Measurements from ENCODE around the gene DDX54.
"Not testable (repeated sequence)": the region's sequence is repeated elsewhere in the genome, so short reads cannot be mapped to it uniquely, and the experiment has no call there.

Gene DDX54

DNA sequence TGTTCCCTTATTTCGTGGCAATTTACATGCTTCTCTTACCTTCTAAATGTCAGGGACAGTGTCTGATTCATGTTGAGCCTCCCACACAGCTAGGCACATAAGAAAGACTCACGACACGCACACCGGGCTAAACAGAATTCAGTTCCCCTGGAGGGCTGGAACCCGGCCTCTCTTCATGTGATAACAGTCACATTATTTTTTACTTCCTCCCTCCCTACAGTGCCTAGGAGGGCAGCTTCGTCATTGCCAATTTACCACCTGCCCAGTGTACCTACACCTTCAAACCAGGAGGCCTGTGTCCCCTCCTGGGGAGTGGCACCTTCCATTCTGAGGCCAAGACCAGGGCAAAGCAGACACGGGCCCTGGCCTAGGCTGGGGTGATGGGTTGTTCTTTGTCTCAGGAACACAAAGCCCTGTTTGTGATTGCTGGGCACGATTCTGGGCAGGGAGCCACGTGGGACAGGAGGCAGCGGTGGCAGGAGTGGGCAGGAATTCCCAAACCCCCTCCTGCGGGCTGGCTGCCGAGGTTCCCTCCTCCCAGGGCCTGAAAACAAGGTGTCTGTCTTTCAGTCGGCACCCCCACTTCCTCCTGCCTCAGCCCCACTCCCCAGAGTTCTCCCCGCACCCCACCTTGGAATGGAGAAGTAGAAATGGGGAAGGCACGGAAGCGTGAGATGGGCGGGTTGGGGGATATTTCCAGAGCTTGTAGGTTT is 42.9 kb downstream of the DDX54 start:
- no peak for DNase-seq (ENCODE audit: low read depth in 2 of 2)

DNA sequence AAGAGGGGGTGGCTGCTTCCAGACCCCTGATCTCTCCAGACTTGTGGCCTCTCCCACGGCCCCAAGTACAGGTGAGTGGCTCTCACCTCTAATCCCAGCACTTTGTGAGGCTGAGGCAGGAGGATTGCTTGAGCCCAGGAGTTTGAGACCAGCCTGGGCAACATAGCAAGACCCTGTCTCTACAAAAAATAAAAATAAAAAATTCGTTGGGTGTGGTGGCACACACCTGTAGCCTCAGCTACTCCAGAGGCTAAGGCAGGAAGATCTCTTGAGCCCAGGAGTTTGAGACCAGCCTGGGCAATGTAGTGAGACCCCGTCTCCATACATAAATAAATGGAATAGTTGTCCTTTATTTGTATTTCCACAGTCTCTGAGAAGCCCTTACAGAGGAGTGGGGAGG is 43.6 kb downstream of the DDX54 start:
- DNase-seq (ENCODE audit: low read depth in 2 of 2), result not testable (repeated sequence)

DNA sequence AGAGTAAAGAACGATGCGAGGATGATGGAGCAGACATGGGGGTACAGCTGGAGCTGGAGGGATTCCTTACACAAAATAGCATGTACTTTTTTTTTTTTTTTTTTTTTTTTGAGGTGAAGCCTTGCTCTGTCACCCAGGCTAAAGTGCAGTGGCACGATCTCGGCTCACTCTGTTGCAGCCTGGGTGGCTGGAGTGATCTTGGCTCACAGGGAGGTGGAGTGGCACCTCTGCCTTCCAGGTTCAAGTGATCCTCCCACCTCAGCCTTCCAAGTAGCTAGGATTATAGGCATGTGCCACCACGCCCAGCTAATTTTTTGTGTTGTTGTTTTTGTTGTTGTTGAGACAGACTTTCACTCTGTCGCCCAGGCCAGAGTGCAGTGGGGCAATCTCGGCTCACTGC is 44.6 kb downstream of the DDX54 start:
- no peak for DNase-seq (ENCODE audit: low read depth in 2 of 2)

DNA sequence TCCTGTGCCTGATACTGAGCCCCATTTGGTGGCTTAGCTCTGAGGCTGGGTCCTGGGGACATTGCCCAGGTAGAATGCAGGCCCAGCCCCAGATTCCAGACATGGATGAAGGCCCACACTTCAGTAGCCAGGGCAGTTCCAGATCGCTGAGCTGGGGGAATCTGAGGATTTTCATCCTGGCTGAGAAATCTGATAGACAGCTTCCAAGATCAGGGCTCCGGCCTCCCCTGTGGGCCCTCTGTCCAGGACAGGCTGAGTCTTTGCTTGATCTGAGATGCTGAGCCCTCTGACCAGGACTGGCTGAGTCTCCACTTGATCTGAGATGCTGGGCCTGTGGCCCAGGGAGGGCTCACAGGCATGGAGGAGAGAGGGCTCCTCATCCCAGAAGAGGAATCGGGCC is 46.5 kb downstream of the DDX54 start:
- DNase-seq (ENCODE audit: low read depth in 2 of 2), result no peak

DNA sequence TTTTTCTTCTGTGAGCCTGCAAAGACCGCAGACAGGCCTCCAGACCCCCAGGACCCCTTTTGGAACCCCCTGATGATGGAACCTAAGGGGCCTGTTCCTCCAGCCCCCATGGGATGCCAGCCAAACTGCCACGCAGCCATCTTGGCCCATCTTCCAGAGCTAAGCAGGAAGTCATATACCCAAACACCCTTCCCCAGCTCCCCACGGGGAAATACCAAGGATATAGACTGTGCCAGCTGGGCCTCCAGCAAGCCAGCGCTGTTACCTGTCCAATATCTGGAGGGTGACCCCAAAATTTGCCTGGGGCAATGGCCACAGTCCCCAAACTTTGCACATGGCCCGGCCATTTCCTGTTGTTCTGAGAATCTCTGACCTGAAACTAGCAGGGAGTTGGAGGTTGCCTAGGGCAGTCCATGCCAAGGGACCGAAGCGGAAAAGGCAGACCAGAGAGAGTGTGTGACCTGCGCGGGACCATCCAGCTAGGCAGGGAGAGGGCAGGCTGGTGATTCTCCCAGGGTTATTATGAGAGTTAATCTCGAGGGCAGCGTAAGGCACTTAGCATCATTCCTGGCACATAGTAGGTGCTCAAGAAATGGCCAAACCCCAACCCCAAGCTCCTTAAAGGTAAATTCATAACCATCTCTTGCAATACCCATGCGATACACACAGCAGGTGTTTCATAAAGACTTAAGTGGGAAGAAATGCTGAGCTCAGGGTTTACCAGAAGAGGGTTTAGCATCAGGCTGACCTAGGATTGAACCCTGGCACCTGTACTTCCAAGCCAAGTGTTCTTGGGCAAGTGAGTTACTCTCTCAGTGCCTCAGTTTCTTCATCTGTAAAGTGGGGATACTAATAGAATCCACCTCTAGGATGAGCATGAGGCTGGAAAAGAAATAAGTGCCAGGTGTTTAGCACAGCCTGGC is 47.2 kb downstream of the DDX54 start:
- DNase-seq (ENCODE audit: low read depth in 2 of 2), result no peak

DNA sequence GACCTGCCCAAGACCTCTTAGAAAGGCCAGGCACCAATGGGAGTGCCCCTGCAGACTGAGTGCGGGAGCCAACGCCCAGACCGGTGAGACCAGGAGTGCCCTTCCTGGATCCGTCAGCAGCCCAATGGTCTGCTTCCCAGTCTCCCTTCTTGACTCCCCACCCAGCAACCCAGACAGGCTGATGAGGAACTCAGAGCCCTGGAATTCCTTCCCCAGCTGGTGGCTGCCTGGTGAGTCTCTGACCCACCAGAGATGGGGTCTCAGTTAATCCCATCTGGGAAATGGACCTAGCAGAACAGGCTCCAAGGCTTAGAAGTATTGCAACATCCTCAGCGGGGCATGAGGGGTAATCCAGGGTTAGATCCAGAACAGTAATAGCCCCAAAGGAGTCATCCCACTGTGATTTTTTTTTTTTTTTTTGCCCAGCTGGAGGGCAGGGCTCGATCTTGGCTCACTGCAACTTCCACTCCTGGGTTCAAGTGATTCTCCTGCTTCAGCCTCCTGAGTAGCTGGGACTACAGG is 48.2 kb downstream of the DDX54 start:
- no peak for DNase-seq (ENCODE audit: low read depth in 2 of 2)

DNA sequence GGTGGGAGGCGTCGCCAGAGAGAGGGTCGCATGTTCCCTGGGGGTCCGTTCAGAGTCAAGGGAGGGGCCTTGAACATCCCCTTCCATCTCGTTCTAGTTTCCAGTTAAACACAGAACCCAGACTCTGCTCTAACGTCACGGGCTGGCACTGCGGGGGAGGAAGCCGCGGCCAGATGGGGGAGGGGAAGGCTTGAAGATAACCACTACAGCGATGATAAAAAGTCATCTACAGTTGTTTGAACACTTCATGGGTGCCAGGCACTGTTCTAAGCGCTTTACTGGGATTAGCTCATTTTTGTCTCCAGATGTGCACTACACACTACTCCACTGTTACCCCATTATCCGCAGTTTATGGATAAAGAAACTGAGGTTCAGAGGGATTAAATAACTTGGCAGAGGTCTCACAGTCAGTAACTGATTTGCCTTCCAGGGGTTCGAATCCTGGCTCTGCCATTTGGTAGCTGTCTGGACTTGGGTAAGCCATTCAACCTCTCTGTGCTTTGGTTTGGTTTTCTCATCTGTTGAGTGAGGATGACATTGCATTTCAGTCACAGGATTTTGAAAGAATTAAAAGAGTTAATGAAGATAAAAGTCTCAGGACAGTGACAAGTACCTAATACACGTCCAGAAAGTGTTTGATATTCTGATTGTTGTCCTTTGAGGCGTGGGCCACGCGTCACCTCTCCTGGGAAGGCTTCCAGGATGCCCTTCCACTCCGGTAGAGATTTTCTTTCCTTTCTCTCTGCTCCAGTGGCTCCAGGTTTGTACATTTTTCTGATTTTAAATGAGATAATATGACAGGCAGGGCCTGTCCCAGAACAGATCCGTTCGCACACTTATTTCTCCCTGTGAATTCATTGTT is 48.9 kb downstream of the DDX54 start:
- peak; percentile 25 to 48 for DNase-seq (ENCODE audit: low read depth in 2 of 2)

DNA sequence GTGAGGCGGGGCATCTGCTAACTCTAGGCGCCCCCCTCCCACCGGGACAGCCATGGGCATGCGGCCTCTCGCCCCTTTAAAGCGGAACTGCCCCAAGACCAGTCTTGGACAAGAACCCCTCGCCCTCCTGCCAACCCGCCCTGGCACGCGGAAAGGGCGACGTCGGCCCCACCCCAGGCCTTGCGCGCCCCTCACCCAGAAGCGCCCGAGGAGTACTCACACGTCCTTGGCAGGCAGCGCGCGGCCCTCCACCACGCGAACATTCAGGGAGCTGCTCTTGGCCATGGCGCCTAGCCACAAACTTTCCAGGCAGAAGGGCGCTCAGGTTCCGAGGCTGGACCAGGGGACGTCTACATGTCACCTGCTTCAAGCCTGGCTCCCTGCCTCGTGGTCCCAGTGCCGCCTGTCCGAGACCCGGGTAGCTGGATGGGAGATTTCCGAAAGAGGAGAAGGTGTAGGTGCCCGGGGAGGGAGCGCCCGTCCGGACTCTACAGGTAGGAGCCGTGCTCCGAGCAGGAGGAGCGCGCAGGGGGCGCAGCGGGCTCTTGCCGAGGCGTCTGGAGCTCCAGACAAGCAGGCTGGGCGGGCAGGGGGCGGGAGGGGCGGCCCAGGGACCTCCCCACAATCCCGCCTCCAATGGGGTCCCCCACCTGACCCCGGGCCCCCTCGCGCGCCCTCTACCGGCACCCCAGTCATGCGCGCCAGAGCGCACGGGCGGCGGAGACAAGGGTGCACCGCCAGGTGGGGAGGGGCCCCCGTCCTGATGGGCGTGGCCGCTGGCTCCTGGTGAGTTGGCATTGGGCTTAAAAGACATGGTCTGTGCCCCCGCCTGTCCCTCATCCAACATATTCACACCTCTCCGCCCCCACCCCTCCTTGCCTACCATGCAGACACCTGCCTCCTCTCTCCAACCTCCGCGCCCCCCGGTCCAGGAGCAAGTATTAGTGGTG is 49.8 kb downstream of the DDX54 start, which contains the start of gene RASAL1:
RASAL1 (minus strand) TSS at position 584 of the 950 bp plus-strand sequence; CDS start at position 285, 299 bp downstream.
- peak; percentile 71 to 79 for DNase-seq (ENCODE audit: low read depth in 2 of 2)

DNA sequence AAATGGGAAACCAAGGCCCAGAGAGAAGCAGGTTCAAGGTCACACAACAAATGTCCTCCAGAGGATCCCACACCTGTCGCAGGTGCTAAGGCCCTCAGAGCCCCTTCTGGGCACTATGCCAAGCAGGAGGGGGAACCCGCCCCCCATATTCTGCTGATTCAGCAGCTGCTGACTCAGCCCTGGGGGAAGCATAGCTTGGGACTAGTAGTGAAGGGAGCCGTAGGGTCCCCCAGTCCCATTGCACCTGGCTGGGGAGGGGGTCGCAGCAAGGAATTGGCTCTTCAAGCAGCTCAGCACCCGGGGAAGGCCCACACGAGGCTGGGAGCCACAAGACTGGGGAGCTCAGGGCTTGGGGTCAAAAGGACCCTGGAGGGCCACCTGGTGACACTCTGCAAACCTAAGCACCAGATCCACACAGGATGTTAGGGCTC is 50.7 kb downstream of the DDX54 start:
- no peak for DNase-seq (ENCODE audit: low read depth in 2 of 2)

DNA sequence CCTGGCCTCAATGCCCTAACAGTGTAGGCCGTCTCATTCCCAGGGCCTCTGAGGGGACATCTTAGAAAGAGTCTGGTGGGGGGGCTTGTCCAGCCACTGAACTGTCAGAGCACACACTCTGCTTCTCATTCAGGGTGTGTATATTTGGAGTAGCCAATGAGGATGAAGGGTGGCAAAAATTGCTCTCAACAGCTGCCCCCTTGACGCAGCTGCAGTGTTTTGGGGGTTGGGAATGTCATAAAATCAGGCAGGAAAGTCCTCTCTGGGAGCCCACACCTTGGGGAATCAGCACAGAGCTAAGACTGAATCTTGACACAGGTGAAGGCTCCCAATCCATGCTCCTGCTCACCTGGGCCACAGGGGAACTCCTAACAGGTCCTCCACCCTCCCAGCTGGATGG is 51.2 kb downstream of the DDX54 start:
- DNase-seq (ENCODE audit: low read depth in 2 of 2), result no peak

DNA sequence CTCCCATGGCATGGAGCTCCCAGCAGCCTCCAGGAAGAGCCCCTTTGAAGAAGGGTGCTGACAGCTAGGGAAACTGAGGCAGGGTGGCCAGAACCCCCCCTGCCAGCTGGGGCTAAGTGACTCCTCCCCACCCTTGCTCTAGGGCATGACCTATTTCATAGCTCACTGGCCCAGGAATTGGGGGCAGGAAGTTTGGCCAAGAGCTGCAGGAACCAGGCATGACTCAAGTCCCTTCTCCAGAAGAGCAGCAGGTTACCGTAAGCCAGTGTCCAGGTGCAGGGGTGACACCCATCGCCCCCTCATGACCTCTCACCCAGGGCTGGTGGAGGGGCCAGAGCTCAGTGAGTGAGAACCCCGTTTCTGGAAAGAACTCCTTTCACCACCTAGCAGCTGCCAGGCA is 51.6 kb downstream of the DDX54 start:
- DNase-seq (ENCODE audit: low read depth in 2 of 2), result no peak

DNA sequence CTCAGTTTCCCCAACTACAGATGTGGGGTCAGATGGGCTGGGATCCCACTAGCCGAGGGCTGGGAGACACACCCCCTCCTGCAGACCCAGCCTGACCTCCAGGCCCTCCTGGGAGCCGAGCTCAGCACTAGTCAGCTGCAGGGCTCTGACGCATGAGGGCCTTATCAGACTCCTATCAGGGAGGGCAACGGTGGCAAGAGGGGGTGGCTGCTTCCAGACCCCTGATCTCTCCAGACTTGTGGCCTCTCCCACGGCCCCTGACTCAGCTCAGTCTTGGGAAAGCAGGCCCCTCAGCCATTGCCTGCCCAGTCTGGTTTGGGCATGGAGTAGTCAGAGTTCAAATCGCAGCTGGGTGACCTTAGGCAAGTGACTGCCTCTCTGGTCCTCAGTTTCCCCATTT is 52.2 kb downstream of the DDX54 start:
- DNase-seq (ENCODE audit: low read depth in 2 of 2), result no peak

DNA sequence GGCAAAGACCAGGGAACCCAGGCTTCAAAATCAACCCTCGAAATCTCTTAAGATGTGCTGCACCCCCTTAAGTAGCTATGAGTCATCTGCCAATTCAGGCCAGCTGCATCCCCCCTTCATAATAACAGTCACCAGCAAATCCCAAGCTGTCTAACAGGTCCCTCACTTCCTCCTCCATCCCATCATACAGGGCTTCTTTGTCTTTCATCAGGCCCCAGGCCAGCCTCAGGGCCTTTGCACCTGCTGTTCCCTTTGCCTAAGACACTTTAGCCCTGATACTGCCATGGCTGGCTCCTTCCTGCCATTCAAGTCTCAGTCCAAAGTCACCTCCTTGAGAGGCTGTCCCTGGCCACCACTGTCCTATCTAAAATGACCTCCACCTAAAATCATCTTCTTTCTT is 53.7 kb downstream of the DDX54 start:
- DNase-seq (ENCODE audit: low read depth in 2 of 2), result no peak

DNA sequence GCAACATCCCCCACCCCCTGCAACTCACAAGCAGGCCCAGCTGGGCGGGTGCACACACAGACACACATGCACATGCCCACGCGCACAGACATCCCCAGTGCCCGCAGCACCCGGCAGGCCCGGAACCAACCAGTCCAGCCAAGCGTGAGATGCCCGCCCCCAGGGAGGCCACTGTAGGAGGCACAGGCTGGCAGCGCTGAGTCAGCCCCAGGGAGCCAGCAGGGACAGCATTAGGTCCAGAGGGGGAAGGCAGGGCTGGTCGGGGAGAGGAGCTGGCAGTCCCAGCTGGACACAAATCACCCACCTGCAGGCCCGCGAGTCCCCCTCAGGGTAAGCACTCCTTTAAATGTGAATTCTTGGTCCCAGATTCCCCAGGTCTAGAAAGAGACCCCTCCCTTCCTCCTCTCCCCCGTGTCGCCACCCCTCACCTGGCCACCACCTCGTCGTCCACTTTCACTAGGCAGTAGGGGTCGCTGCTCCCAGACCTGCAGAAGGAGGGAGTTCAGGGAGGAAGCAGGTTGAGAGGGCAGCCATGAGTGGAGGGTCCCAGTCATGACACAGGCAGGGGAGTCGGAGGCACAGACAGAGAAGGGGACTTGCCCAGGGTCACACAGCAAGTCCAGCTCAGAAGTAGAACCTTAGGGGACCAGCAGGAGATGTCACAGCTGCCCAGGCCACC is 54.7 kb downstream of the DDX54 start:
- DNase-seq (ENCODE audit: low read depth in 2 of 2), result no peak

DNA sequence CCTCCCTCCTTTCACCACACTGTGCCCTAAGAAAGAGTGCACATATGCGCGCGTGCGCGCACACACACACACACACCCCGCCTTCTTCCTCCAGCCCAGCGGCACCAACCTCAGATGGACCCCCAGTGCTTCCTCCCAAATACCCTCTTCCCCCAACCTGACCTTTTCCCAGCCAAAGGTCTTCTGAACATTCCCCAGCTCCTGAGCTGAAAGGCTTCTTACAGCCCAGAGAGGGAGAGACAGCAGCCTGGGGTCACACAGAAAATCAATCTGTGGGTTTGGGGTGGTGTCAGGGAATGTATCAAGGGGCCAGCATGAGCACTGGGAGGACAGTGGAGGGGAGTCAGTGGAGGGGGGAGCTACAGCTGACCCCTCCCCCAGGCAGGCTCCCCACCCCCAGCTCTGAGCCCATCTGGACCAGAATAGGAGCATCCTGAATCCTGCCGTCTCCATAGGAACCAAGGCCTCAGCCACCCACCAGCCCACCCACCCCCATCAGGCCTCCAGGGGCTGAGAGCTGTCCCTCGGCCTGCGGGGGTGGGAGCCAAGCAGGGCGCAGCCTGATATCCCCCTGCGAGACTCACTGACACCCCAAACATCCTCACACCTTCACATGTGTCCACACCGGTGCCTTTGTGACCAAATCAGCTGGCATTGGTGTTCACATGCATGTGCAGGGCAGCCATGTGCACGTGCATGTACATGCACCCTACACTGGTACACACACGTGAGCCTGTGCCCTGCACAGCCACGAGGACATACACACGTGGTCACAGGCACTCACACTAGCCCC is 55.4 kb downstream of the DDX54 start:
- no peak for DNase-seq (ENCODE audit: low read depth in 2 of 2)

DNA sequence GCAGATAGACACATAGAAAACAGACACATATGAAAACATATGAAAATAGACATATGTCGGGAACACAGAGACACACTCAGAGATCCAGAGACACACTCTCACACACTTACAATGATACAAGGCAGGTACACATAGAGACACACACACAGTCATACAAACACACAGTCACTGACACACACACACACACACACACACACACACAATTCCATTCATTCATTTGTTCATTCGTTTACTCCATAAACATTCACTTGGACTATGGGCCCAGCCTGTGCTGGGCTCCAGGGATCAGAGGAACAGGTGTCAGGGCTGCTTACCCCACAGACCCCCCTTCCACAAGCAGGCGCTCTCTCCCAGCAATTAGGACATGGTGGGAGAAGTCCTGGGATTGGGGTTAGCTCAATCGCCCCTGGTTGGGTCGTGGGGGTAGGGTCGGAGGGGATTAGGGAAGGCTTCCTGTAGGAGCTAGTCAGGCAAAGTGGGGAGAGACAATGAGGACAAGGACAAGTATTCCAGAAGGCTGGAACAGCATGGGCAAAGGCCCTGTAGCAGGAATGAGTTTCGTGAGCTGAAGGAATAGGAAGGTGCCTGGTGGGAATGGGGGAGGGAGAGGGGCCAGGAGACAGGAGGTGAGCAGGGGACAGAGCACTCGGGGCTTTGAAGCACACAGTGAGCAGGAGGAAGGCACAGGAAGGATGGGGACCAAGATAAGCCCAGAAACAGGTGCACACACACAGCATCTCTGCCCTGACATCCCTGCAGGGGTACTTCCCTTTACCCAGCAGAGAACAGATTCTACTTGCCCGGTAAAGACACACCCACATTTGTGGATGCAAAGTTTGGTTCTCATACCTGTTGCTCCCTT is 56.2 kb downstream of the DDX54 start:
- no peak for DNase-seq (ENCODE audit: low read depth in 2 of 2)

DNA sequence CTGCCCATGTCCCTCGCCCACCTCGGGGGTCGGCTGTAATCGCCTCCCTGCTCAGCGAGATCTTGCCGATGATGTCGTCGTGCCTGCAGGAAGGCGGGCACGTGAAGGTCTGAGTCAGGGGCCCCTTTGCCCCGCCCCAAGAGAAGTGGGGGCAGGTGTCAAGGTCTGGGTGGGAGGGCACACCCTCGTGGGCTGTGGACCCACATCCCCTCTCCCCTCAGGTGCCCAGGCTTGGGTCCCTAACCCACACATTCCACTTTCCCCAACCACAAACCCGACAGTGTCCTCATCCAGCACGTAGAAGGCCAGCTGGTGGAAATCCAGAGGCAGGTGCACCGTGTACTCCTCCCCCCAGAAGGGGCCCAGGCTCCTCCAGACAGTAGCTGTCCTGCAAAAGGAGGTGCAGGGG is 57.5 kb downstream of the DDX54 start:
- no peak for DNase-seq (ENCODE audit: low read depth in 2 of 2)

DNA sequence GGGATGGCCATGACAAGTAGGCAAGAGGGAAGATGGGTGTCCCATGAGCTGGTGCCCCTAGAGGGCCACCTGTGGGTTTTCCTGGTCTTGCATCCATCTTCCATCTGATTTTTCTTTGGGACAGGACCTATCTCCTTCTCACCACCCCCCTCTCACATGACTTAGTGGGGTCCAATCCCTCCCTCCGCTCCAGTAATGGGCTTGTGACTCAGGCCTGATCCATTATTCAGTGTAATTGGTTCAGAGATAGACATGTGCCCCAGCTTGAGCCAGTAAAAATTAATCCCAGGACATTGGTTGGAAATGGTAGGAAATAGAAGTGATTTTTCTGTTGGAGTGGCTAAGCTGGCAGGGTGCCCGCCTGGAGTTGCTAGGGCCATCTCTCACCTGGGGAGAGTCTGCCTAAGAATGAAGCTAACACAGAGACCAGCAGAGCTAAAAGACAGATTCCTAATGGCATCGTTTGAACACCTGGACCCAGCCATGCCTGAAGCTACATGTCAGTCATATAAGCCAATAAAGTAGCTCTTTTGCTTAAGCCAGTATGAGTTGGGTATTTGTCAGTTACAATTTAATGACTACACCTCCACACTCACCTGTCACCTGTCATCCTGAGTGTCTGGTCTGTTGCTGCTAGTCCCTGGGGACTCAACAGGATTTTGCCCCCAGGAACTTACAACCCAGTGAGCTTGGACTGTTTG is 64.5 kb downstream of the DDX54 start:
- no peak for DNase-seq (ENCODE audit: low read depth in 2 of 2)
